HG02840 (cell line): ENCODE data around the gene KRTAP10-7.

Source experiments
- ATAC-seq: cut with Tn5 transposase; IDR thresholded peaks from one replicate; pipeline ENCODE4 v1.9.1; 2021; ENCODE audit warnings: mild to moderate bottlenecking, moderate library complexity, moderate number of reproducible peaks; ENCODE audit not compliant: unreplicated experiment, low FRiP score

Gene KRTAP10-7

DNA sequence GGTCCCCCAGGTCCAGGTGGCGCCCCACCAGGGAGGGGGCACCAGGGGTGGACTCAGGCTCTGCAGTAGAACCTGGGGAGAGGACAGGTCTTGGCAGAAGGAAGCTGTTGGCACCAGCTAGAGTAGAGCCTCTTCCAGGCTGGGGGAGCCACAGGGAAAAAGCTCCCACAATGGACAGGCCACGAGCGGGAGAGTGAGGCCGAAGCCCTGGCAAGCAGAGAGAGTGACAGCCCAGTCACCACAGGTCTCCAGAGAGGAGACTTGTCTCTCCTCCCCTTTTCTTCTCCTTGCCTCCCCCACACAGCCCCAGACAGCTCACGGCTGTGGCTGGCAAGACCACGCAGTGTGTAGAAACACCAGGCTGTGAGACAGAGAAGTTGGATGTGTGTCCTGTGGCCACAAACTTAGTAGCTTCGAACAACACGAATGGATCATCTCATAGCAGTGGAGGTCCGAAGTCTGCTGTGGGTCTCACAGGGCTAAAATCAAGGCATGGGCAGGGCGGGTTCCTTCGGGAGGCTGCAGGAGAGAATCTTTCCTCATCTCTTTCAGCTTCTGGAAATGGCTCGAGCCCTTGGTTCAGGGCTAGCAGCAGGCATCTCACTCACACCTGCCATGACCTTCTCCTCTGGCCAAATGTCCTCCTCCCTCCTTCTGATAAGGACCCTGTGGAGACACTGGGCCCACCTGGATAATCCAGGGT lies 50.7 kb downstream of the KRTAP10-7 start:
- ATAC-seq: no peak
